ENCODE results near the gene TMED10. TPM values are rescaled to one million over a fixed set of nuclear protein-coding genes. Genes with fewer than 3 reads are reported as not detected.
"Not testable (repeated sequence)": the region's sequence is repeated elsewhere in the genome, so short reads cannot be mapped to it uniquely, and the experiment has no call there.

The TMED10 gene
- total RNA-seq, 2 donors from 2014 or later = 261 to 325 TPM

- DNase-seq (ENCODE audit: low spot score) = no peak
- Histone ChIP-seq H3K36me3 (peaks cover 29% of the 10 kb centered on the region), H3K4me3 (no peak overlapping the region), H3K9me3 (no peaks in the 10 kb centered on the region), H3K27ac (no peak overlapping the region), H3K4me1 (peaks cover 0 to 10% of the 10 kb centered on the region in 2 donors), H3K27me3 (no peaks in the 10 kb centered on the region)
- TF ChIP-seq CTCF (IDR thresholded peaks at IDR 0.05) = no peak
Measured at GRCh38 chr14:75133597-75133996, 42.8 kb downstream of the TMED10 start.

GRCh38 chr14:75132382-75133086 lies 43.9 kb downstream of the TMED10 start:
- H3K4me3 ChIP-seq = no peak overlapping the region
- no peaks in the 10 kb centered on the region for H3K9me3 ChIP-seq
- DNase-seq (ENCODE audit: low spot score) = no peak
- peak overlapping the region; percentile 6 to 32 for H3K27ac ChIP-seq
- TF ChIP-seq CTCF (IDR thresholded peaks at IDR 0.05) = peak; percentile 67 to 81
- H3K36me3 ChIP-seq = peaks cover 31% of the 10 kb centered on the region
- H3K4me1 ChIP-seq = peaks cover 0 to 7% of the 10 kb centered on the region in 2 donors
- no peaks in the 10 kb centered on the region for H3K27me3 ChIP-seq

GRCh38 chr14:75128596-75128990 lies 47.8 kb downstream of the TMED10 start:
- peaks cover 0 to 32% of the 10 kb centered on the region in 2 donors for H3K4me1 ChIP-seq
- no peaks in the 10 kb centered on the region for H3K9me3 ChIP-seq
- no peak overlapping the region for H3K27ac ChIP-seq
- H3K27me3 ChIP-seq = no peaks in the 10 kb centered on the region
- no peak overlapping the region for H3K4me3 ChIP-seq
- no peak for DNase-seq (ENCODE audit: low spot score)
- TF ChIP-seq CTCF (IDR thresholded peaks at IDR 0.05) = no peak
- peaks cover 10% of the 10 kb centered on the region for H3K36me3 ChIP-seq

GRCh38 chr14:75127903-75128595 lies 48.4 kb downstream of the TMED10 start:
- no peak for TF ChIP-seq CTCF (IDR thresholded peaks at IDR 0.05)
- H3K27me3 ChIP-seq = no peaks in the 10 kb centered on the region
- peak overlapping the region; percentile 94 to 96 for H3K27ac ChIP-seq
- peaks cover 0 to 32% of the 10 kb centered on the region in 2 donors for H3K4me1 ChIP-seq
- DNase-seq (ENCODE audit: low spot score) = no peak
- no peaks in the 10 kb centered on the region for H3K9me3 ChIP-seq
- H3K36me3 ChIP-seq = peaks cover 4% of the 10 kb centered on the region
- peak overlapping the region; percentile 75 to 77 for H3K4me3 ChIP-seq

GRCh38 chr14:75127474-75127820 lies 49.0 kb downstream of the TMED10 start:
- H3K36me3 ChIP-seq; DNase-seq (ENCODE audit: low spot score); H3K9me3 ChIP-seq; H3K27me3 ChIP-seq: not testable (repeated sequence)
- H3K4me3 ChIP-seq = peak overlapping the region; percentile 75 to 77
- H3K4me1 ChIP-seq = peaks cover 0 to 32% of the 10 kb centered on the region in 2 donors
- peak overlapping the region; percentile 94 to 96 for H3K27ac ChIP-seq

- Histone ChIP-seq H3K27me3 (no peaks in the 10 kb centered on the region), H3K9me3 (no peaks in the 10 kb centered on the region), H3K4me1 (peaks cover 0 to 32% of the 10 kb centered on the region in 2 donors), H3K4me3 (peak within 1 kb of the TSS; percentile 75 to 77), H3K36me3 (peaks cover 3% of the 10 kb centered on the region), H3K27ac (peak within 1 kb of the TSS; percentile 94 to 96)
- TF ChIP-seq CTCF (IDR thresholded peaks at IDR 0.05) = no peak
- DNase-seq (ENCODE audit: low spot score) = peak; percentile 91
Measured at GRCh38 chr14:75126679-75127473, 49.5 kb downstream of the TMED10 start, which contains the start of gene NEK9. Gene NEK9, minus strand, starts transcription at chr14:75127048. Its CDS starts 127 bp downstream, at chr14:75126921.

Measured in right atrium auricular region (tissue), 2 donors.